Measurements from ENCODE around the gene MSANTD1. TPM values are rescaled to one million over a fixed set of nuclear protein-coding genes. Genes with fewer than 3 reads are reported as not detected.
A peak's percentile ranks its signal among the peaks of the same experiment; 100 is the strongest.

Gene MSANTD1
- total RNA-seq, 4 donors from 2014 or later = 0.36 to 0.72 TPM; not detected in 2

DNA sequence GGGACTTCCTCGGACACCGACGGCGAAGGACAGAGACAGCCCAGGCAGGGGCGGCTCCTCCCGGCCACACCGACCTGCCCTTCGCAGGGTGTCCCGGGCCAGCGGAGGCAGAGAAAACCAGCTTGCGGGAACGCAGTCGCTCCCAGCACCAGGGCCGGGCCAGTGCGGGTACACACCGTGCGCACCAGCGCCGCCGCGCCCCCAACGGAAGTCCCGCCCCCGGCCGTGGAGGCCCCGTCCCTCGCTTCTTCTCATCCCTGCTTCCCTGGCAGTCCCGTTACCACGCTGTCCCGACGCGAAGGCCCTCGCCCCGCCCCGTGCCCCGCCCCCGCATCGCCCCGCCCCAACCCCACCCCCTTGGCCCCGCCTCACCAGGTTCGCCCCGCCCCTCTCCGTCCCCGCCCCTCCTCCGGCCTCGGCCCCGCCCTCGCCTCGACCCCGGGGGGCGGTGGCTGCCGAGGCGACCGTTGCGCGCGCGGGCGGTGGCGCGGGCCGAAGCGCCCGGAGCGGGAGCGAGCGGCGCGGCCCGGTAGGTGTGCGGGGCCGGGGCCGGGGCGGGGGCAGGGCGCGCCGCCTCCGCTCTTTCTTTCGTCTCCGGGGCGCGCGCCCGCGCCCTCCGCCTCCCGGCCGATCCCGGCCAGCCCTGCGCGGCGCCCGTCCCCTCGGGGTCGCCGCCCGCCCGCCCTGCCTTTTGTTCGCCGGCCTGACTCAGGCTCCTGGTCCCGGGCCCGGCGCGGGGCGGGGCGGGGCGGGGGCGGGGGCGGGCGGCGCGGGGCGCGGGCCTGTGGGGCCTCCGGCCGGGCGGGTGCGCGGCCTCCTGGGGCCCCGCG lies 43.8 kb downstream of the MSANTD1 start, which contains the start of gene RGS12:
Gene RGS12, plus strand, starts transcription at position 451 of the 830 bp plus-strand sequence. CDS start 23,150 bp downstream, outside the sequence.
- peak; percentile 97 for DNase-seq (ENCODE audit: low spot score in 2 of 2)
- peaks cover 30% of the 10 kb centered on the region for H3K4me1 ChIP-seq
- no peaks in the 10 kb centered on the region for H3K36me3 ChIP-seq
- H3K4me3 ChIP-seq = peak within 1 kb of the TSS; percentile 95
- no CpG with 5 or more reads among the region's 121 CpGs for WGBS
- H3K27ac ChIP-seq = peak within 1 kb of the TSS; percentile 96
- TF ChIP-seq POLR2AphosphoS5 (IDR thresholded peaks at IDR 0.05) (peak in 2 of 3 donors; percentile 55 to 61), POLR2A (IDR thresholded peaks at IDR 0.05) (peak in 1 of 2 donors; percentile 80)
- TF ChIP-seq, protein P1, sequence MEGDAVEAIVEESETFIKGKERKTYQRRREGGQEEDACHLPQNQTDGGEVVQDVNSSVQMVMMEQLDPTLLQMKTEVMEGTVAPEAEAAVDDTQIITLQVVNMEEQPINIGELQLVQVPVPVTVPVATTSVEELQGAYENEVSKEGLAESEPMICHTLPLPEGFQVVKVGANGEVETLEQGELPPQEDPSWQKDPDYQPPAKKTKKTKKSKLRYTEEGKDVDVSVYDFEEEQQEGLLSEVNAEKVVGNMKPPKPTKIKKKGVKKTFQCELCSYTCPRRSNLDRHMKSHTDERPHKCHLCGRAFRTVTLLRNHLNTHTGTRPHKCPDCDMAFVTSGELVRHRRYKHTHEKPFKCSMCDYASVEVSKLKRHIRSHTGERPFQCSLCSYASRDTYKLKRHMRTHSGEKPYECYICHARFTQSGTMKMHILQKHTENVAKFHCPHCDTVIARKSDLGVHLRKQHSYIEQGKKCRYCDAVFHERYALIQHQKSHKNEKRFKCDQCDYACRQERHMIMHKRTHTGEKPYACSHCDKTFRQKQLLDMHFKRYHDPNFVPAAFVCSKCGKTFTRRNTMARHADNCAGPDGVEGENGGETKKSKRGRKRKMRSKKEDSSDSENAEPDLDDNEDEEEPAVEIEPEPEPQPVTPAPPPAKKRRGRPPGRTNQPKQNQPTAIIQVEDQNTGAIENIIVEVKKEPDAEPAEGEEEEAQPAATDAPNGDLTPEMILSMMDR (IDR thresholded peaks at IDR 0.05) = no peak
- peaks cover 9% of the 10 kb centered on the region for H3K27me3 ChIP-seq
- peaks cover 4% of the 10 kb centered on the region for H3K9me3 ChIP-seq

DNA sequence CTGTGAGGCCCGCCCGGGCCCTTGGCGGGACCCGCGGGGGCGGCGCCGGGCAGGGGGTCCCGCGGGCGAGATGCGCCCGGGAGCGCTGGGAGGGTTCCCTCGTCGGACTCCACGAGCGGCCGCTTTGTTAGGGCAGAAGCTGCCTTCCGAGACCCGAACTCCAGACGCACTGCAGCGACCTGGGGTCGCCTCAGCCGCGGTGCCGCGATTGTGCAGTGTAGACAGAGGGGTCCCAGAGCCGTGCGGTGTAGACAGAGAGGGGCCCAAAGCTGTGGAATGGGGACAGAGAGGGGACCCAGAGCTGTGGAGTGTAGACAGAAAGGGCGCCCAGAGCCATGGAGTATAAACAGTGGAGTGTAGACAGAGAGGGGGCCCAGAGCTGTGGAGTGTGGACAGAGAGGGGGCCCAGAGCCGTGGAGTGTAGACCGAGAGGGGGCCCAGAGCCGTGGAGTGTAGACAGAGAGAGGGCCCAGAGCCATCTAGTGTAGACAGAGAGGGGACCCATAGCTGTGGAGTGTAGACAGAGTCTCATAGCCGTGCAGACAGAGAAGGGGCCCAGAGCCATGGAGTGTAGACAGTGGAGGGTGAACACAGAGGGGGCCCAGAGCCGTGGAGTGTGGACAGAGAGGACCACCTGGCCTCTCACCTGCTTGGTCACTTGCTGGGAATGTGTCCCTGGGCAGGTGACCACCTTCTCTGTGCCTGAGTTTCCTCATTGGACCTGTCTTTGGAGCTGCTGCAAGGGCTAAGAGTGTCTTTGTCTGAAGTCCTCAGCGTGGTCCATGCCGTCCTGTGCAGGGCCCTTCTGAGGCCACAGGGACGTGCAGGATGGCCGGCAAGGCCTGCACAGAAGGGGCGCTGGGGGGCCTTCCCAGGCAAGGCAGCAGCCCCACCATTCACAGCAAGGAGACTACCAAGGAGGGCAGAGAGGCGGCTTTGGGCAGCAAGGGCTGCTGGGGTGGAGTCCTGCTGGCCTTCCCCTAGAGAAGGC lies 44.7 kb downstream of the MSANTD1 start:
- peak overlapping the region; percentile 80 for H3K27ac ChIP-seq
- H3K9me3 ChIP-seq = peaks cover 7% of the 10 kb centered on the region
- peaks cover 28% of the 10 kb centered on the region for H3K4me1 ChIP-seq
- H3K4me3 ChIP-seq = peak overlapping the region; percentile 95
- no peaks in the 10 kb centered on the region for H3K27me3 ChIP-seq
- H3K36me3 ChIP-seq = no peaks in the 10 kb centered on the region
- DNase-seq (ENCODE audit: low spot score in 2 of 2) = peak in 1 of 2 donors; percentile 73
- TF ChIP-seq POLR2AphosphoS5 (IDR thresholded peaks at IDR 0.05) = no peak
- WGBS = 31% methylated on average over 21 of the region's 42 CpGs

GRCh38 chr4:3294401-3295241 lies 45.7 kb downstream of the MSANTD1 start:
- DNase-seq (ENCODE audit: low spot score in 2 of 2) = peak in 1 of 2 donors; percentile 80
- TF ChIP-seq, protein P1 (IDR thresholded peaks at IDR 0.05) = no peak
- TF ChIP-seq EP300 (IDR thresholded peaks at IDR 0.05) = no peak
- TF ChIP-seq POLR2AphosphoS5 (IDR thresholded peaks at IDR 0.05) = no peak
- no peak for TF ChIP-seq POLR2A (IDR thresholded peaks at IDR 0.05)
- H3K4me3 ChIP-seq = no peak overlapping the region
- H3K27ac ChIP-seq = no peak overlapping the region
- H3K27me3 ChIP-seq = no peaks in the 10 kb centered on the region
- 85% methylated on average over 17 of the region's 19 CpGs for WGBS
- no peaks in the 10 kb centered on the region for H3K36me3 ChIP-seq
- peaks cover 37% of the 10 kb centered on the region for H3K4me1 ChIP-seq
- peaks cover 7% of the 10 kb centered on the region for H3K9me3 ChIP-seq

DNA sequence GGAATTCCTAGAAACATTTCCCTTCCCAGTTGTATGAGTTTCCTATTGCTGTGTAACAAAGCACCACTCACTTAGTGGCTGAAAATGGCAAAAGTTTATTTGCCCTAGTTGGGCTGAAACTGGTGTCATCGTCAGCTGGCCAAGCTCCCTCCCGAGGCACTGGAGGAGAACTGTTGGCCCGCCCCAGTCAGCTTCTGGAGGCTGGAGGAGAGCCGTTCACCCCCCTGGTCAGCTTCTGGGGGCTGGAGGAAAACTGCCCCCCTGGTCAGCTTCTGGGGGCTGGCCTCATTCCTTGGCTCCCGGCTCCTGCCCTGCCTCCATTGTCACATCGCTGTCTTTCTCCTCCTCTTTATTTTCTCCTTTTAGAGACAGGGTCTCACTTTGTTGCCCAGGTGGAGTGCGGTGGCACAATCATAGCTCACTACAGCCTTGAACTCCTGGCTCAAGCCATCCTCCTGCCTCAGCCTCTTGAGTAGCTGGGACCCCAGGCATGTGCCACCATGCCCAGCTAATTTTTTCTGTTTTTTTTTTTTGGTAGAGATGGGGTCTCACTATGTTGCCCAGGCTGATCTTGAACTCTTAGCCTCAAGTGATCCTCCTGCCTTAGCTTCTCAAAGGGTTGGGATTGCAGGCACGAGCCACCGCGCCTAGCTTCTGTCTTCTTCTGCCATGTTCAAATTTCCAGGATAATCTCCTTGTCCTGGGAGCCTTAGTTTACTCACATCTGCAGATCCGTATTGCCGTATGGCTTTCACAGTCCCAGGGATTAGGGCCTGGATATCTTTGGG lies 47.1 kb downstream of the MSANTD1 start:
- peak in 1 of 2 donors; percentile 57 for DNase-seq (ENCODE audit: low spot score in 2 of 2)
- no peak overlapping the region for H3K4me3 ChIP-seq

More for the DNA sequence above, 47.1 kb downstream of the MSANTD1 start:
- Histone ChIP-seq H3K9me3 (peaks cover 7% of the 10 kb centered on the region), H3K27me3 (no peaks in the 10 kb centered on the region), H3K27ac (no peak overlapping the region), H3K36me3 (no peaks in the 10 kb centered on the region), H3K4me1 (peaks cover 43% of the 10 kb centered on the region)
- 93% methylated on average over 11 of the region's 12 CpGs for WGBS
- TF ChIP-seq POLR2AphosphoS5 (IDR thresholded peaks at IDR 0.05) (no peak), POLR2A (IDR thresholded peaks at IDR 0.05) (no peak), EP300 (IDR thresholded peaks at IDR 0.05) (no peak)
- TF ChIP-seq, protein P1 (IDR thresholded peaks at IDR 0.05) = no peak

All from suprapubic skin (tissue), 4 donors.